Jurkat, Clone E6-1 (cell line): ENCODE results near the gene GCNT2.

Experiments used
- DNase-seq: peaks from one replicate; pipeline ENCODE4 v3.0.0-alpha.2; 2011; ENCODE audit warnings: low read depth, low spot score
- H3K4me3 ChIP-seq: 2 replicates; pipeline ENCODE4 v1.5.1; 2011; ENCODE audit warnings: mild to moderate bottlenecking, low read length, control low read depth, moderate library complexity

Gene GCNT2

DNA sequence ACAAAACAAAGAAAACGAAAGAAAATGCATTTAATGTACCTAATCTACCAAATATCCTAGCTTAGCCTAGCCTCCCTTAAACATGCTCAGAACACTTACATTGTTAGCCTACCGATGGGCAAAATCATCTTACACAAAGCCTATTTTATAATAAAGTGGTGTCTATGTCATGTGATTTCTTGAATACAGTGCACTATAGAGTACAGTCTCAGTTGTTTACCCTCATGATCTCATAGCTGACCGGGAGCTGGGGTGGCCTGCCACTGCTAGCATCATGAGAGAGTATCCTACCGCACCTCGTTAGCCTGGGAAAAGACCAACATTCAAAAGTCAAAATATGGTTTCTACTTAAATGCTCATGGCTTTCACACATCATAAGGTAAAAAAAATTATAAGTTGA lies 16.6 kb downstream of the GCNT2 start:
- DNase-seq = no peak
- no peak overlapping the region for H3K4me3 ChIP-seq

DNA sequence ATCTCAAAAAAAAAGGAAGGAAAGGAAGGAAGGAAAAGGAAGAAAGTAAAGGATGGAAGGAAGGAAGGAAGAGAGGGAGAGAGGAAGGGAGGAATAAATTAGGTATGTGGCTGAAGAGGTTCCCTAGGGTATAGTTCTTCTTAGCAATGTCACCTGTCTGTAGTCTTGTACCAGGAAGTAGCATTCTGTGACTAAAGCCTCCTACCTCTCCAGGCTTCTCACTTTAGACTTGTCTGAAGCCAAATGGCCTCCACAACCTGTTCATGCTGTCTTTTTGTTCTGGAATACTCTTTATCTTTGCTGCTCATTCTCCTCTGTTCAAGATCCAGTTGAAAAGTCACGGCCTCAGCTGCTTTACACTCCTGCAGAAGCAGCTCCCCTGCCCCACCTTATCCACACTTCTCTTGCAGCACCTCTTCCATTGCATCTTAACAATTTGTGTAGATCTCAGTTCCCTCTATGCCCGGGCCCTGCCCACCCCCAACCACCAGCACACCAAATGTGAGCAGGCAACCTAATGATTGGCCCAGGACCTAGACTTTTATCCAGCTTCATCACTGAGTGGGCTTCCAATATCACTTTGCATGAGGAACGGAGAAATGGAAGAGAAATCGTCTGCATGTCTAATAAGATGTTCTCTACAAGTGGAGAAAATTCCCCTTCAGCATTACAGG lies 19.1 kb downstream of the GCNT2 start:
- no peak for DNase-seq
- H3K4me3 ChIP-seq = no peak overlapping the region

DNA sequence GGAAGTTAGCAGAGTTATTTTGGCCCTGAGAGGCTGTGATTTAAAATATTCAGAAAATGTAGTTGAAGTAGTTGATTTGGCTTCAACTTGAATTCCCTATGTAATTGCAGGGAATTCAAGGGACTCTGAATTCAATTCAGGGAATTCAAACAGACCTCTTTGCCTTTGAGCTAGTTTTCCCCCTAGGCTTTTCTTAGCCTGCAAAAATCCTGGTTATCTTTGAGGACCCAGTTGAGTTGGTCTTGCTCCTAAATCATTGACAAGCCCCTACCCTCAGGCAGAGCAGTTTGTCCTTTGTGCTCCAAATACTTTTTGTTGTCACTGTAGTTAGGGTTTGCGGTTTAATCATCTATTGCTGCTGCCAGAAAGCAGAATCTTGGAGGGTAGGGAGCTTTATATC lies 20.4 kb downstream of the GCNT2 start:
- H3K4me3 ChIP-seq = no peak overlapping the region
- DNase-seq = no peak

DNA sequence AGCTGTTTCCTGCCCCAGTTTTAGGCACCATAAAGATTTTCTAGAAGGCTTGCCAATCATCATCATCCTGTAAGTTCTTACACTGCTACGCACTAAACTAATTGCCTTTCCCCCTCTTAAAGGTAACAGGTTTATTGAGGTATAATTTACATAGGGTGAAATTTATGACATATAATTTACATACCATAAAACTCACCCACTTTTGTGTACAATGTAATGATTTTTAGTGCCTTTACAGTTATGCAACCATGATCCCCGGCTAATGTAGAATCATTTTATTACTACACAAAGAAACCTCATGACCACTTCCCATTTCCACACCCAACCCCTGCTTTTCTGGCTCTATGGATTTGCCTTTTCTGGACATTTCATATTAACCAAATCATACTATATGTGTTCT lies 21.1 kb downstream of the GCNT2 start:
- no peak overlapping the region for H3K4me3 ChIP-seq
- DNase-seq = no peak

DNA sequence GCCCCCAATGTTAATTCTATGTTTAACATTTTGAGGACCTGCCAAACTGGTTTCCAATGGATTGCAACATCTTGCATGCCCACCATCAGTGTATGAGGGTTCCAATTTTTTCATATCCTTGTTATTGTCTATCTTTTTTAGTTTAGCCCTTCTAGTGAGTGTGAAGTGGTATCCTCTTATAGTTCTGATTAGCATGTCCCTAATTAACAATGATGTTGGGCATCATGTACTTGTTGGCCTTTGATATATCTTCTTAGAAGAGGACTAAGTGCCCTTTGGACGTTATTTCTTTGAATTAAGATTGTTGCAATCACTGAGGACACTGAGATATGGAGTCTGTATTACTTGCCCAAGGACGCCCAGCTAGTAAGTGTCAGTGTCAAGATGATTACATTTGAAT lies 22.3 kb downstream of the GCNT2 start:
- no peak for DNase-seq
- H3K4me3 ChIP-seq = no peak overlapping the region

DNA sequence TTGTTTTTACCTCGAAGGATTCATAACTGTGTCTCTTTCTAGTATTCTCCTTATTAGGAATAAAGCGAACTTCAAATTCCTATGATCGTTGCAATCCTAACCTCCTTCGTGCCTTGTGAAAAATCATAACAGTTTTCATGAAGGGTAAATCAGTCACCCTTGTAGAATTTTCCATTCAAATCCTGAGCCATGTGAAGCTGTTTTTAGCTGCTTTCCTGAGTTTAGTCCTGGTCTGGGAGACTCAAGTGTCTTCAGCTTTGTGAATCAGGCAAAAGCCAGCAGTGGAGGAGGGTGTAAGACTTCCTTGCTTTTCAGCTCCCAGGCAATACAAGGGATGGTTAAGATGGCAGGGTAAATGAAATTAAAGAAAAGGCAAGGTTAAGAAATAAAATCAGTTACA lies 24.3 kb downstream of the GCNT2 start:
- no peak overlapping the region for H3K4me3 ChIP-seq
- no peak for DNase-seq

DNA sequence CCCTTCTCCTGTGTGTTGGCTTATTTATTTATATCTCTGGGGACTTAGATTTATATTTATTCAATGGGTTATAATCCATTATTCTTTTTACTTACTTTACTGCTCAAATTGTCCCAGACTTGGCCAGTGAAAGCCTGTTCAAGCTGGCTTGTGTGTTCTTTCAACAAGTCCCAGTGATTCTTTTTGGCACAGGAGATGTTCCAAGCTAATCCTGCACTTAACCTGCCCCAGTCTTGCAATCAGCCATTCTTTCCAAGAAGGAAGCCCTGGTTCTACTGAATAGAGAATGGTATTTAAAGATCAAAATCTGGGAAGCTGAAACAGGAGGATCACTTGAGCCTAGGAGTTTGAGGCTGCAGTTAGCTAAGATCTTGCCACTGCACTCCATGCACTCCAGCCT lies 26.7 kb downstream of the GCNT2 start:
- DNase-seq = no peak

DNA sequence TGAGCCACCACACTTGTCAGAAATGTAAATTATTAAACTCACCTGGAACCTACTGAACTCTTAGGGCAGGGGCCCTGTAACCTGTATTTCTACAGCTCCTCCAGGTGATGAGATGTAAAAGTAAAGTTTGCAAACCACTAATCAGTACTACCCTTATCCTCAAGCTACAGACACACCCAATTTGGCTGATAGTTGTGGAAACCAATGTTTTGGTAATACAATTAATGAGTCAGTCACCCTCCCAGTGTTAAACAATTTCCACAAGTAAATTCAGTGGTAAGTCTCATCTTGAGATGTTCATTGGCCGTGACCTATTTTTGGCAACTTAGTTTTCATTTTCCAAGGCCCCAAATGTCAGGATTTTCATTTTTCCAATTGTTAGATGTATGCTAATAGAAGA lies 29.6 kb downstream of the GCNT2 start:
- DNase-seq = no peak
- H3K4me3 ChIP-seq = no peak overlapping the region

More for the DNA sequence above, 26.7 kb downstream of the GCNT2 start:
- no peak overlapping the region for H3K4me3 ChIP-seq

DNA sequence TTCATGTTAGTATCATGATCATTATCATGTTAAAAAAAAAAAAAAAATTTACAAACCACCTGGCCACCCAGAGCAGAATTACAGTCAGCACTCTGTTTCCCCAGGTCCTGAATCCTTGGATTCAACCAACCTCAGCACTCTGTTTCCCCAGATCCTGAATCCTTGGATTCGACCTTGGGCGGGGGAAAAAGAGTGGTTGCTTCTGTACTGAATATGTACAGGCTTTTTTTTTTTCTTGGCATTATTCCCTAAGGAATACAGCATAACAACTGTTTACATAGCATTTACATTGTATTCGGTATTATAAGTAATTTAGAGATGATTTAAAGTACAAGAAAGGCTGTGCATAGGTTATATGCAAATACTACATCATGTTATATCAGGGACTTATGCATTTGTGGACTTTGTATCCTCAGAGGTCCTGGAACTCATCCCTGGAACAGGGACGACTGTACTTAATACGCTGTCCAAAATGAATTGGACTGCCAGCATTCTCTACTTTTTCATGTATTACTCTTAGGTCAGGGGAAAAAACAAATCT lies 31.2 kb downstream of the GCNT2 start:
- no peak overlapping the region for H3K4me3 ChIP-seq
- no peak for DNase-seq

DNA sequence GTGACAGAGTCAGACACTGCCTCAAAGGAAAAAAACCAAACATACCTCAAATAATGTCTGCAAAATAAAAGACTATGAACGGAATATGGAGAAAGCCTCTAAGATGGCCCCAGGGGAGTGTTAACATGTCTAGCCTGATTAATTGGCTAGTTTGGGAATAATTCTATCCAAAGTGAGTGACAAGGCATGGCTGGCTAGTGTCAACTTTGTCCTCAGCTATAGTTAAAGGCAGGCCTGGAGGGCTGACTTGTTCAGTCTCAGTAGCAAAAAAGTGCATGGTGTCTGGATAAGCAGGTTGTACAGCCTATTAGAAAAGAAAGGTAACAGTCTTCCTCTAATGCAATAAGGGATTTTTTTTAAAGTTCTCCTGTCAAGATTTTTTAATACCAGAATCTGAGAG lies 32.7 kb downstream of the GCNT2 start:
- no peak overlapping the region for H3K4me3 ChIP-seq
- no peak for DNase-seq

DNA sequence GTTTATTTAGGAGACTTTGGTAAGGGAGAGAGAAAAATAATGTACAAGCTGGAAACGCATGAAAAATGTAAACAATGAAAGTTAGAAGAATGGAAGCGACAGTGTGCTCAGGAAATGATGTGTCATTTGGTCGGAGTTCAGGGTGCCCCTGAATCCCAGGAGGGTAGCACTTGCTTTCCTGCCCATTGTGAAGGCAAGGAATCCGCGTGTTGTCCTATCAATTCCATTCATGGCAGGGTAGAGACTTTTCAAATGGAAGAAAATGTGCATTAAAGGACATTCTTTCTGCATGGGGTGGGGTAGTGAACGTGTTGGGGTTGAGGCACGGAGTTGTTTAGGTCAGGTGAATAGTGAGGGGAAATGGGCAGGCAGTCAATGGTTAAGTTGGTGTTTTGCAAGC lies 33.7 kb downstream of the GCNT2 start:
- no peak for DNase-seq
- no peak overlapping the region for H3K4me3 ChIP-seq

DNA sequence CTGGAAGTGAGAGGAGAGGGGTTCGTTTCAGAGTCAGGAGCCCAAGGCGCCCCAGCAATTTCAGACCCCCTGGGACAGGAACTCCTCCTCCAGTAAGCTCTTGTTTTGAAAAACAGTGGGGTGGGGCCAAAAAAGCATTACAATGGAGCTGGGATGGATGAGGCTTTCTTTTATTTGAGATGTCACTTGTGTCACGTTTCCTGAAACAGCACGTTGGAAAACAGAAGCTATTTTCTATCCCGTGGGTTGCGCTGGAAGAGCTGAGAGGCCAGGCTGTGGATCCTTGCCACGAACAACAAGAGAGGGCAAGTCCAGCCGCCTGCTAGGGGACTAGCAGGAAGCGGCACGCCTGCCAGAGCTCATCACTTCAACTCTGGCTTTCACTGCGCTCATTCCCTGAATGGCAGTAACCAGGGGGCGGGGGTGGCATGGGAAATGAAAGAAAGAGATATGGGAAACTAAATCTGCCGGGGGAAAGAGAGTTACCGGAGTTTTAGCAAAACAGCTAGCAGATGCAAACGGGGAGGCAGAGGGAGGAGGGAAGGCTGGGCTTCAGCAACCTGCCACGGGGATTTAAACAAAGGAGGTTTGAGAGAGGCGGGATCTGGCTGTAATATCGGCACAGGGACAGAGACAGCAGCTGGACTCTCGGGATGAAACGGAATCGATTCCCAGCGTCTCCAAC lies 34.6 kb downstream of the GCNT2 start:
- H3K4me3 ChIP-seq = no peak overlapping the region
- no peak for DNase-seq

DNA sequence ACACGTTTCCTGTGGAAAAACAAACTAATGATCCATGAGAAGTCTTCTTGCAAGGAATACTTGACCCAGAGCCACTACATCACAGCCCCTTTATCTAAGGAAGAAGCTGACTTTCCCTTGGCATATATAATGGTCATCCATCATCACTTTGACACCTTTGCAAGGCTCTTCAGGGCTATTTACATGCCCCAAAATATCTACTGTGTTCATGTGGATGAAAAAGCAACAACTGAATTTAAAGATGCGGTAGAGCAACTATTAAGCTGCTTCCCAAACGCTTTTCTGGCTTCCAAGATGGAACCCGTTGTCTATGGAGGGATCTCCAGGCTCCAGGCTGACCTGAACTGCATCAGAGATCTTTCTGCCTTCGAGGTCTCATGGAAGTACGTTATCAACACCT lies 35.4 kb downstream of the GCNT2 start:
- no peak overlapping the region for H3K4me3 ChIP-seq
- no peak for DNase-seq

DNA sequence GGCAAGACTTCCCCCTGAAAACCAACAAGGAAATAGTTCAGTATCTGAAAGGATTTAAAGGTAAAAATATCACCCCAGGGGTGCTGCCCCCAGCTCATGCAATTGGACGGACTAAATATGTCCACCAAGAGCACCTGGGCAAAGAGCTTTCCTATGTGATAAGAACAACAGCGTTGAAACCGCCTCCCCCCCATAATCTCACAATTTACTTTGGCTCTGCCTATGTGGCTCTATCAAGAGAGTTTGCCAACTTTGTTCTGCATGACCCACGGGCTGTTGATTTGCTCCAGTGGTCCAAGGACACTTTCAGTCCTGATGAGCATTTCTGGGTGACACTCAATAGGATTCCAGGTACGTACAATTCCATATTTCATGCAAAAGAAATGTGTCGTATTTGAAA lies 35.8 kb downstream of the GCNT2 start:
- H3K4me3 ChIP-seq = no peak overlapping the region
- DNase-seq = no peak

DNA sequence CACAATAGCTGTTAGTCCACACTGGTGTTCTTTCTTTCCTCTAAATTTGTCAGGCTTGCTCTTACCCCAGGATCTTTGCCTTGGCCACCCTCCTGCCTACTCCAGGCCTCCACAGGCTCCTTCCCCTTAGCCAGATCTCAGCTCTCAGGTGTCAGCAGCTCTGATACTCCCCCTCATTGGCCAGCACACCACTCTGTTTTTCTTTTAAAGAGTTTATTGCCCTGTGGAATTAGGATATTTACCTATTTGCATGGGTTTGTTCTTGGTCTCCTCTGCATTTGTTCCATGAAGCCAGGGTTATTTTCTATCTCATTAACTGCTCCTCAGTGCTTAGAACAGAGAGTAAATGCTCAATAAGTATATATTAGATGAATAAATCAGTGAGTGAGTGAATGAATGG lies 36.8 kb downstream of the GCNT2 start:
- DNase-seq = no peak
- H3K4me3 ChIP-seq = no peak overlapping the region

DNA sequence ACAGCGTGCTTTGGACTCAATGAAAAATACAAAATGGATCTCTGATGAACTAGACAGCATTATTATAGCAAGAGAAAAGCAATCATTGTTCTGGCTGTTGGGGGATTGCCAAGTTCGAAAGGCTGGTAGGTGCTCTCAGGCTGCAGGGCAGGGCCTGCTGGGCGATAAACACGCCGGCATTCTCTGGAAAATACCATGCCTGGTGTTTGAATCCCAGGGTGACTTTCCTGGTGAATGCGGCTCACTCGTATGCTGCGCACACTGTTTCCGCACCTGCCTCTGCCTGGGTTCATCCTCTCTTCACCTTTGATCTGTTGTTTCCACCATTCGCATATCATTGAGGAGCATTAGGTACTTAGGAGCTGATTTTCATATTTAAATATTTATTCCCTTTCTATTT lies 37.4 kb downstream of the GCNT2 start:
- no peak overlapping the region for H3K4me3 ChIP-seq
- DNase-seq = no peak

DNA sequence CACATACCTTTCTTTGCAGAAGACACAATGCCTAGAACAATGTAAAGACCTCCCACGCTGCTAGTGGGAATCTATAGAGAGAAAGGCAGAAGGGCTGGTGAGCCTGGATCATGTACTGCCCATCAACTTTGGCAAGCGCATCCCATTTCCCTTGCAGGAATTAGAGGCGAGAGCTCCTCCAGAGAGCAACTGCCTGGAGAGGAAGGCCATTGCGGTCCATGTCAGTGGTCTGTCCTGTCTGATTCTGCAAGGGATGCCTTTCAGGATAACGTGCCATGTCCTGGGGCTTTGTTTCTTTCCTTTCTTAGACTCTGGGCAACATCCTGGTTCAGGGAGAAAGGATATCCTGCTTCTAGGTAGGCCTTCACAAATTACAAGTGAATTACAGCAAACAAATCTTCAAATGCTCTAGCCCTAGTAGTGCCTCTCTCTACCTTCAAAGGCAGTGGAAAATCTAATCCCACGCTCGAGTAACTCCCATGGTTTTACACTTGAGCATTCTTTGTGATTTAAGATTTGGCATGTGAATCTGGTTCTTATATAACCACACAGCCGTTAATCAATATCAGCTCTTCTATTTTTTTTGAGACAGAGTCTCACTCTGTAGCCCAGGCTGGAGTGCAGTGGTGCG lies 38.5 kb downstream of the GCNT2 start:
- no peak for DNase-seq
- no peak overlapping the region for H3K4me3 ChIP-seq

DNA sequence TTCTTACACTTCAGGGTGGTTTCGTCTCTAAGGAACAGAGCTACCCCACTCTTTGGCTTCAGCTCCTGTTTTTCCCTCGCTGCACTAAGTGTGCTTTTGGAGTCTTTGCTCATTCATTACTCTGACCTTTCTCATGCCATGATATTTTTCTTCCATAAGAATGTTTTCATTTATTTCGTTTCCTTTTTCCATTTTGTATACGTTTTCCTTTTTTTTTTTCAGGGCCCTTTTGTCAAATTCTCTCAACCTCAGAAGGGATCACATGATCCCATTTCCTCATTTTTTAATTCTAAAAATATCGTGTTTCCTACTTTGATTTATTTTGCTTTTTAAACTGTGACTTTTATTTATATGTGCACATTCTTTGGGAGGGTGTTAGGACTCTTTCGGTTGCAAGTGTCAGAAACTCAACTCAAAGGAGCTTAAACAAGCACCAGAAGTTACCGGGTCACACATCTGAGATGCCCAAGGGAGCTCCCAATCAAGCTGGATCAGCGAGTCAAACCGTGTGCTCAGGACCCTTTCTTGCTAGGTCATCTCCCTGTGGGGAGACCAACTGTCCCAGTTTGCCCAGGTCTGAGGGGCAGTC lies 40.6 kb downstream of the GCNT2 start:
- DNase-seq = no peak
- H3K4me3 ChIP-seq = no peak overlapping the region

DNA sequence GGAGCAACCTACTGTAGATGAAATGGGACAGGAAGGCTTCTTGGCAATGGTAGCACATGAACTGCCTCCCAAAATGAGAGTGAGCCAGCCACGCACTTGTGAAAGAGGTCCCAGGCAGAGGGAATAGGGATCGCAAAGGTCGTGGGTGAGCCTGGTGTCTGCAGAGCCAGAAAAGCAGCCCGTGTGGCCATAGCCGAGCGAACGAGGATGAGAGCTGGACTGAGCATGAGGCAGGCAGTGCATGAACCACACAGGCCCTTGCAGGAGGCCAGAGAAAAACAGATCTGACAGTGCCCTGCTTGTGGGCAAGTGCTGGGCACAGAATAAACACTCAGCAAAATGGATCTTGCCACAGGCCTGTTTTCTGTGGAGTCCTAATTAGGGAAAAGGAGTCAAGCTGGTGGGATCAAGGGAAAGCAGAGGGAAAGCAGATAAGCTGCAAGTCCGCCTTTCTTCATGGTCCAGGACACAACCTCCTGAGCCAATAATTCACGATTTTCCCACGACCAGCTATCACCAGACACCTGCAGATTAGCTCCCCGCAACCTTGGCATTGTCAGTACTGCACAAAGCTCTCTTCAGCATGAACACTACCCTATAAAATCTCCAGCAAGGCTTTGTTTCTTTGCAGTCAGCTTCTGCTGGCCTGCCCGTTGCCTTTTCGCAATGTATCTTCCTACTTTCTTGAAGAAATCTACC lies 44.0 kb downstream of the GCNT2 start:
- DNase-seq = no peak
- no peak overlapping the region for H3K4me3 ChIP-seq

DNA sequence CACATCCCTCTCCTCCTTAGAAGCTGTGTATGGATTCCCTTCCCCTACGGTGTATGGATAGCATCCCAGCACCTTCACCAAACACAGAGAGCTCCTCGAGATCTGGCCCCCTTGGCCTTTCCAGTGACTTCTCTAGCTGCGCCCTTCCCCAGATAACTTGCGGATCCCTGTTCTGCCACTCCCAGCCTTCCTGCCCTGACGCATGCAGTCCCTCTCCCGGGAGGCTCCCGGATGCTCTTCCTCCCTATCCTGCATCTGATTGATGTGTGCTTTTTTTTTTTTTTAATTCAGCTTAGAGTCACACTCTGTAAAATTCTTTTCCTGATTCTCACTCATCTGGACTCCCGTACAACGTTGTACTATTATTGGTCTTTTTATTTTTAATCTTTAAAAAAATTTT lies 44.8 kb downstream of the GCNT2 start:
- no peak for DNase-seq
- H3K4me3 ChIP-seq = no peak overlapping the region
